Body of pancreas (tissue), 4 donors: ENCODE results near the gene AFF2.

Source experiments
- CTCF ChIP-seq, 7 experiments: fragments of 450-650 bp in 4 of 7; fragments of 200-600 bp in 3 of 7; sonication (generic) in 3 of 7; IDR thresholded peaks; one replicate each; pipeline ENCODE4 v1.5.1; 2016 to 2019; ENCODE audit warnings: antibody characterized with exemption in 7 of 7
- POLR2A ChIP-seq, 3 donors: fragments of 450-650 bp; IDR thresholded peaks; one replicate each; pipeline ENCODE4 v1.6.1; 2016; ENCODE audit warnings: antibody characterized with exemption in 3 of 3, mild to moderate bottlenecking in 2 of 3

GRCh38 chrX:148517176-148517575 lies 16.8 kb downstream of the AFF2 start:
- TF ChIP-seq CTCF (IDR thresholded peaks at IDR 0.05) (no peak), POLR2A (IDR thresholded peaks at IDR 0.05) (no peak)
